AG10803 (cell line): ENCODE measurements around the gene SLC4A7.

ENCODE experiments used
- DNase-seq: peaks from one replicate; pipeline ENCODE4 v3.0.0; 2010; ENCODE audit warnings: low read depth
- H3K4me3 ChIP-seq: 2 replicates; pipeline ENCODE4 v1.5.1; 2011; ENCODE audit warnings: mild to moderate bottlenecking, low read length, control low read depth
- CTCF ChIP-seq: conservative IDR thresholded peaks from 2 replicates; pipeline ENCODE4 v1.5.1; 2011; ENCODE audit warnings: mild to moderate bottlenecking, low read length, control low read depth, inconsistent platforms

Gene SLC4A7

GRCh38 chr3:27487383-27487782 lies 3.2 kb upstream of the SLC4A7 start:
- H3K4me3 ChIP-seq = no peak overlapping the region
- TF ChIP-seq CTCF = no peak
- DNase-seq = peak; percentile 35

- no peak for TF ChIP-seq CTCF
- H3K4me3 ChIP-seq = no peak overlapping the region
- DNase-seq = no peak
These were observed 2.2 kb upstream of the SLC4A7 start for GRCh38 chr3:27486336-27486735.

- no peak overlapping the region for H3K4me3 ChIP-seq
- TF ChIP-seq CTCF = no peak
- no peak for DNase-seq
These were observed 1.7 kb upstream of the SLC4A7 start for GRCh38 chr3:27485866-27486265.

- DNase-seq = peak; percentile 84
- no peak for TF ChIP-seq CTCF
These were observed 818 bp downstream of the SLC4A7 start for GRCh38 chr3:27483117-27484014.

GRCh38 chr3:27479806-27480543 lies 4.2 kb downstream of the SLC4A7 start:
- H3K4me3 ChIP-seq = no peak overlapping the region
- no peak for DNase-seq
- TF ChIP-seq CTCF = no peak

More at GRCh38 chr3:27483117-27484014, 818 bp downstream of the SLC4A7 start:
- peak overlapping the region; percentile 84 for H3K4me3 ChIP-seq

- no peak for TF ChIP-seq CTCF
- no peak overlapping the region for H3K4me3 ChIP-seq
- DNase-seq = no peak
These were observed 12.1 kb downstream of the SLC4A7 start for GRCh38 chr3:27471923-27472550.
